ENCODE results near the gene PPFIBP2.
"Not testable (repeated sequence)": the region's sequence is repeated elsewhere in the genome, so short reads cannot be mapped to it uniquely, and the experiment has no call there.

PPFIBP2 gene

DNA sequence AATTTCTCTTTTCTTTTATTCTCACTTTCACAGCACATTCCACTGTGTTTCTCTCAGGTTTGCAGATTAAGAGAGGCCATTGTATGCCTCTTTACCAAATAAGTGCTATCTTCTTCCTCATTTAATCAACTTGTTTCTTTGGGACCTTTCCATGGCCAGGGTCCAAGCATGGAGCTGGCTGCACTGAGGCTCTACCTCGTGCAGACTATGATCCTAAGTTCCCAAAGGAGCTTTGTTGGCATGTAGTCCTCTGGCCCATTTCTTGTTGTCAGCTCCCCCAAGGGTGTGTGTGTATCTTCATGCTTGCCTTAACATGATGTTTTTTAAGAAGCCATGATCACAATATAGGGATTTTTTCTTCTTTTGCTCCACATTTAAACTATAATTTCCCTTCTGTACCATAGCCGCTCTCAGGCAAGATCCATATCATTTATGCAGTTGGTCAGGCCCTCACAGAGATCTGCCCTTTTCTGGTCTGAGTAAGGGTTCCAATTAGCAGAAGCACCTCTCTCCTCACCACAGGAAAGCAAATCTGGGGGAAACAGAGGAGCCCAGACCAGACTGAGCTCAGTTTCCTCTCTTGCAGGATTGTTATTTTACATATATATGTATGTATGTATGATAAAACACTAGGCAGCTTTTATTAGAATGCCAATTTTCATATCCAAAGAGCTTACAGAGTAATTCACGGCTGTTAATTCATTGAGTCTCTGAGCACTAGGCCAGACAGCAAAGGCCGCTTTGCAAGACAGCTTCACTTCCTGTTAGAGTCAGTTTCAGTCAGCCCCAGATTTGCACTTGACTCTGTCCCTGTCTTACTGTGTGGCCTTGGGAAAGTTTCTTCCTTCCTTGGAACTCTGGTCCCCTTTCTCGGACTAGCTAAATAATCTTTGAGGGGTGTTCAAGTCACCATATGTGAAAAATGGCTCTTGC, 125.2 kb downstream of the PPFIBP2 start:
- DNase-seq, result no peak

DNA sequence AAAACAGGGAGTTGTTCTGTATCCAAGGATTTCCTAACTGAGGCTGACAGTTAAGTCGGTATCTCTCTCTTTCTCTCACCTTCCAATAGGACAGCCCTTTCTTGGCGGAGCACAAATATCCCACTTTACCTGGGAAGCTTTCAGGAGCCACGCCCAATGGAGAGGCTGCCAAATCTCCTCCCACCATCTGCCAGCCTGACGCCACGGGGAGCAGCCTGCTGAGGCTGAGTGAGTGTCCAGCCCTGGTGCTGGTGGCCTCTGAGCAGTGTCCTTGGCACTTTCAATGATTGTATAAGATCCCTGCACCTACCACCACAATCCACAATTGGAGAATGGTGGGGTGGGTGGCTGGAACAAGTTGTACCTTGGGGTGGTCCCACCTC, 125.8 kb downstream of the PPFIBP2 start:
- DNase-seq, result no peak

DNA sequence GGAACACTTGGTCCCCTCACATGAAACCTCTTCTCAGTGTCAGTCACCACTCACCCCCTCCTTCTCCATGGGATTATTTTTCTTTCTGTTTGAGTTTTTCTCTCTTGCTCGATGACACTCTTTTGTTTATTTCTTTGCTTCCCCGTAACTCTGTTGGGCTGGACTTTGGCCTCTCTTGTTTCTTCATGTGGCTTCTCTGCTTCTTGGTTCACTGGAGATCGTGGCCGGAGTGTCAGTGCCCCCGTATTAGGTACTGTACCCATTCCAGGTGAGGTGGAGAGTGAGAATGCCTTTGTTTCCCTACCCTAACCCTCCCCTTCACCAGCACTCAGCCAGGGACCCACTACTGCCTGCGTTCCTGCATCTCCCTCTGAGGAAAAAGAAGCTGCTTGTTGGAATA, 127.0 kb downstream of the PPFIBP2 start:
- DNase-seq, result no peak

DNA sequence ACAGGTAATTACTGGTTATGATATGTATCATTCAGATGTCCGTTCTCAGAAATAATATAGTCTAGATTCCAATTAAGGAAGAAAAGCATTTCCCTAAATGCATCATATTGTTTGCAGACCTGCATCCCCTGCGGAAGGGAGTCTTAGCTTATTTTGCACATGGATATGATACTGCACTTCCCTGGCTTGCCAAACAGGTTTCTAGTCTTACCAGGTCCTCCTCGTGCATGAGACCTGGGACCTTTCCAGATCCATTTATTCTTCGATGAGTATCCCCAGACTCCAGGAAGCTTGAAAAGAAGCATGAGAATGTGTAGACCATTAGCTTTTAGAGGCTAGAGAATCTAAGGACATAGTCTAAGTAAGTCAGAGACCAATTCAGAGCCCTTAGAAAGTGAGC, 128.9 kb downstream of the PPFIBP2 start:
- DNase-seq, result no peak

DNA sequence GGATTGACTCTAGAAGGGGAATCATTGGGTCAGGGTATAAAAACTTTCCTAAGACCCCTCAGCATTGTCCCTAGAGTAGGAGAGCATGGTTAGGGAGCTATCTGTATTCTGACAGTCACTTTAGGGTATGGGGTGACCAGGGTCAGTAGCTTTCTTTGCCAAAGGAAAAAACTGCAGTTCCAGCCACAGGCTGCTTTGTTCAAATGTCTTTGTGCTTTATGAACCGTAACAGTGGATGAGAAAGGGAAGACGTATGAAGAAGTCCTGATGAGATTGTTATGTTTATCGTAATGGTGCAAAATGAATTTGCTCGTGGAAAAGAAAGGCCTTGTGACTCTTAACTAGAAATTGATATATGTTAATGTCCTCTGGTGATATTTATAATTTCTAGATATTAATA, 129.5 kb downstream of the PPFIBP2 start:
- DNase-seq, result no peak

DNA sequence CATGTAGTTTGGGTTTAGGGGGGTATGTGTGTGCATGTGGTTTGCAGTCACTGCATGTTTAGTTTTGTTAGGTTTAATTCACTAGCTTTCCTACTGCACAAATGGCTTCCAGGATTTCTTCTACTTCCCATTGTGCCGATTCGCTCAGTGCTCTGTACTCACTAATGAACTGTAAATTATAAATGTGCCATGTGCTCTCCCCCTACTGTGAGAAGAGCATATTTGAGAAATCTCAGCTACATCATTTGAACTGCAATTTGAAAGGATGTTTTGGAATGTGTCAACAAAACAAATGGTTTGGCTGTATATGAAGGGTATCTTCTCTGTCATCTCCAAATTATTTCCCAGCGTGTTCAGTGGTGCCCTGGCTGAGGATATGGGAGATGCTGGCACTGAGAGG, 131.4 kb downstream of the PPFIBP2 start:
- no peak for DNase-seq

DNA sequence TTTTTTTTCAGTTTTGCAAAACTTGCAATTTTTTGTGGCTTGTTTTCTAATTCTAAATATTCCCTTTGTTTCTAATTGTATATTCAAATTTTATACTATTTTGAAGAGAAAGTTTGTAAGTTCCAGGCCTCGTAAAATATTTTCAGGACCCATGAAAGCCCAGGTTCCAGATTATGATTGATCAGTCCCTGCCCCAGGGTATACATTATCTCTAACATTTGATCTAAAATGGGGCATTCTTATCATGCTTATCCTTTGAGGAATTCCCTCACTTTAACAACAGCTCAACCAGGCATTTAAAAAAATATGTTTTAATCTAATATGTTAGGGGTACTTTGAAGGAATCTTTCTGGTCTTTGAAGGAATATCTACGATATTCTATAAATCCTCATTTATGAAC, 133.1 kb downstream of the PPFIBP2 start:
- no peak for DNase-seq

DNA sequence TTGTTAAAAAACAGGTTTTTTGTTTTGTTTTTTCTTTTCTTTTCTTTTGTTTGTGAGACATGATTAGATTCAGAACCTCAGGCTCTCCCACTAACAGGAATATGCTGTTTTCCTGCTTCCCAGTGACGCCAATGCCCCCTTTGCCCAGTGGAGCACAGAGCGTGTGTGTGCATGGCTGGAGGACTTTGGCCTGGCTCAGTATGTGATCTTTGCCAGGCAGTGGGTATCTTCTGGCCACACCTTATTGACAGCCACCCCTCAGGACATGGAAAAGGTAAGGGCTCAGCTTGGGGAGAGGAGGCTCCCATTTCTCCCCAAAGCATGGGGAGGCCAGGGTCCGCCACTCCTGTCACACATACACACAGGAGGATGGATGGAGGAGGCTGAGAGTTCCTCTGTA, 134.5 kb downstream of the PPFIBP2 start:
- DNase-seq, result no peak

DNA sequence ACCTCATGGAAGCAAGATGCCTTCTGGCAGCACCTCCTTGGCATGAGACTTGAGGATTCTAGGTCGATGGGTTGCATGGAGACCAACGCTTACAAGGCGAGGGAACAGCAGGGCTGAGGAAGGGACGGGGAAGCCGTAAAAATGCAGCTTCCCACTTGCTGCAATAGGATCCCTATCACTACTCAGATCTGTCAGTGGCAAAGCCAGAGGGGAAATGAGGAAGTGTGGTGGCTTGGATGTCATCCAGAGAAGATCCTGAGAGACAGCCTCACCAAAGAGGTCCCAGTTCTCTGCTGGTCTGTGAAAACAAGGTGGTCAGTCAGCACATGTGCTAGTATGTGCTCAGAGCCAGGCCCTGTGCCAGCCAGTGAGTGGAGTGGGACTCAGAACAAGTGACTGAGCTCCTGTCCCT, 137.3 kb downstream of the PPFIBP2 start:
- no peak for DNase-seq

DNA sequence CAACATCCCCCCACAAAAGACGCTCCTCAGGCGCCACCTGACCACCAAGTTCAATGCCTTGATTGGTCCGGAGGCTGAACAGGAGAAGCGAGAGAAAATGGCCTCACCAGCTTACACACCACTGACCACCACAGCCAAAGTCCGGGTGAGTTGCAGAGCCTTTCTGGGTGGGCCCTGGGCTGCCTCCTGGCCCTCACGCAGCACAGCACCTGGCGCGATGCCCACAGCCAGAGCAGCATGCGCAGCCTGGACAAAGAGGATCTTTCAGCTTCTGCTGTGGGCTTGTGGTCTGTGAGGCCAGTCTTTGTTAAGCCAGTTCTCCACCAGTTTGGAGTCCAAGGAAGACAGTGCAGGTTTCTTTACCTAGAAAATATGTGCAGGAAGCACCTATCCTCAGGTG, 137.9 kb downstream of the PPFIBP2 start:
- no peak for DNase-seq

DNA sequence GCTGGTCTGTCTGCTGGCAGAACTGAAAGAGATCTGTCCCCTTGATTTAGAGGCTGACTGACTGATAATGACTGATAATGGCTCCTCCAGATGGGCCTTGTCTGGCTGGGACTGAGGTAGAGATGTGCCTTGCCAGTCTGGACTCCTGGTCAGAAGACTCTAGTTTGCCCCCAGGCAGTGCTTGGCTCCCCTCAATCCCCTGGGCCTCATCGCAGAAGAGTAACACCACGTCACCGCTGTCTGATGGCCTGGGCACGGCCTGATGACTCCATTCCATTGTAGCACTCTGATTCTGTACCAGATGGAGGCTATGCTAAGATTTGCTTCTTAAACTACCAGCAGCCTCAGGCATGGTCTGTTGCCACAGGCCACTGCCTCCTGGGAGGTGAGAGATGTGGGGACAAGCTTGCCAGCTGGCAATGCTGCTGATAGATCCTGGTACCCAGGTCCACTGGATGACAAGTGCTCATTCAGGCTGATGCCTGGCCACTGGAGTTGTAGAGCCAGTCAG, 140.5 kb downstream of the PPFIBP2 start:
- no peak for DNase-seq

DNA sequence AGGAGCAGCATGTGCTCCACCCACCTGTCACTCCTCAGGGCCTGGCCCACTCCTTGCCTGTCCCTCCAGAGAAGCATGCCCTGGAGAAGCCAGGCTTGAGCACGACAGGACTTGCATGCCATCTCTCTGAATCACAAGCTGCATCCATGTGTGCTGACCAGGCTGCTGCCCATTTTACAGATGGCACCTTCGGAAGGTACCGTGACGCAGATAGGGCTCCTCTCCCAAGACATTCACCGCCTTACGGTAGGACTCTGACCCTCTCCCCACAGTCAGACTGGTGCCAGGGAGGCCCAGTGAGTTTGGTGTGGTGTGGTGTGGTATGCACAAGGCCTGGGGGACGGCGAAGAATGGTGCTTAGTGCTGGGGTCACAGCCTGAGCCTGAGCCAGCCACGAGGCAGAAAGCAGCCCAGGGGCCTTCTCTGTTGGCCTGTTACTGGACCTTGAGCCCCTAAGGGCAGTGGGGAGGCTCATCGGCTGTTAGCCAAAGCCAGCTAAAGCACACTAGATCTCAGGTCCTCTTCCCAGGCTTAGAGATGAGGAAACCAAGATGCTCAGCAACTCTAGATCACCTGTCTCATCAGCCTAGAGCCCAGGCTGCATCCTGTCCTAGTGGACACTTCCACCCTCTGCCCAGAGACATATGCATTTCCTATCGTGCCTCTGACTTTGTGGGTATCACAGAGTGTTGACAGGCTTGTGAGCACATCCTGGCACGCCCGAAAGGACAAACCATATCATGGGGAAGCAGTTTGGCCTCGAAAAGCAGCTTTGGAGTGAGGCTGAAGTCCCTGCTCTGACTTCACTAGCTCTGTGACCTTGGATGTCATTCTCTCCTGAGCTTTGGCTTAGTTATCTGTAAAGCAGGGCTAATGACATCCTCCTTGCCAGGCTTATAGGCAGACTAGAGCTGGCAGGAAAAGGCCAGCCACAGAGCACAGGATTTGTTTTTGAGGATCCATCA, 141.7 kb downstream of the PPFIBP2 start:
- DNase-seq, result no peak

DNA sequence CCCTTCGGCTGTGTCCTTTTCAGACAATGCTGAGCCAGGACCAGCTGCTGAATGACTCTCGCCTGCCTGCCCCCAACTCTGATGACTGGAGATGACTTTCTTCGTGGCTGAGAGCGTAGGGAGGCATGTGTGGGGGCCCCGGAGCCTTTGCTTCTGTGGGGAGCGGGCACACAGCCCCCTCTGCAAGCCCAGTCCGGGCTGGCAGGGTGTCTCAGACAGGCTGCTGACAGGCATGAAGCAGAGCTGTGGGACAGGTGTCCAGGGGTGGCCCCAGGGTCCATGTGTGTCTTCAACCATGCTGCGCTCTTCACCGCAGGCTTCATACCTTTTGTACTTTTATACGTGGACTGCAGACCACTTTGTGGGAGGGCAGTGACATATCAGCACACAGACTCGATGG, 142.9 kb downstream of the PPFIBP2 start:
- DNase-seq, result no peak

DNA sequence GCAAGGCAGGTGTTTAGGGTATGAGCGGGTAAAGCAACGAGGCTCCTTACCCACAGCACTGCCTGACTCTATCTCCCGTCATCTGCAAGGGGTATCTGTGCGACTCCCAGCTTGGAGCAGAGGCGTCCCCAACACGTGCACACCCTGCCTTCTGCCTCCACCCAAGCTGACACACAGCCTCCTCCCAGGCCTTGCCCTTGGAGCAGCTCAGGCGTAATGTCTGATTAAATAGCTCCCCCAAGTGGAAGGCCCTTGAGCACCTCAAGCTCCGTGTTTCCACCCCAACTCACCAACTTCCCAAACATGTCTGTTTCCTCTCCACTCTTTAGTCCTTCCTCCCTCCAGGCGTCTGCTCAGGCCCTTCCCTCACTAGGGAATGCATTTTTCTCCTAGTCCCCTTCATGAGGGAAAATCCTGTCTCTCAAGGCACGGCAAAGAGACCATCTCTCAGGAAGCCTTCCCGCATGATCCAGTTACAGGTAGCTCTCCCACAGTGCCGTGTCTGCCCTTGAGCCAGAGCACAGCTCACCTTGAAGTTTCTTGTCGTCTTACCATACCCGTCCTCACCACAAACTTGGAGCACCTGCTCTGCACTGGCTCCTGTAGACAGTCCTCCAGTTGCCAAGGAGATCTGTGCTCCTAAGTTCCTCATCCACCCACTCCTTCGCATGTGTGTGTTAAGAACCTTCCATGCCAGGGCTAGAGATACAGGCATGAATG, 143.7 kb downstream of the PPFIBP2 start:
- DNase-seq, result peak; percentile 2

DNA sequence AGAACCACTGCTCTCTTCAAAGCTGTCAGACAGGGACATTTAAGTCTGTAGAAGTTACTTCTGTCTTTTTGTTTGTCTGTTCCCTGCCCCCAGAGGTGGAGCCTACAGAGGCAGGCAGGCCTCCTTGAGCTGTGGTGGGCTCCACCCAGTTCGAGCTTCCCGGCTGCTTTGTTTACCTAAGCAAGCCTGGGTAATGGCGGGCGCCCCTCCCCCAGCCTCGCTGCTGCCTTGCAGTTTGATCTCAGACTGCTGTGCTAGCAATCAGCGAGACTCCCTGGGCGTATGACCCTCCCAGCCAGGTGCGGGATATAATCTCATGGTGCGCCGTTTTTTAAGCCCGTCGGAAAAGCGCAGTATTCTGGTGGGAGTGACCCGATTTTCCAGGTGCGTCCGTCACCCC, 149.7 kb downstream of the PPFIBP2 start:
- DNase-seq, result not testable (repeated sequence)

DNA sequence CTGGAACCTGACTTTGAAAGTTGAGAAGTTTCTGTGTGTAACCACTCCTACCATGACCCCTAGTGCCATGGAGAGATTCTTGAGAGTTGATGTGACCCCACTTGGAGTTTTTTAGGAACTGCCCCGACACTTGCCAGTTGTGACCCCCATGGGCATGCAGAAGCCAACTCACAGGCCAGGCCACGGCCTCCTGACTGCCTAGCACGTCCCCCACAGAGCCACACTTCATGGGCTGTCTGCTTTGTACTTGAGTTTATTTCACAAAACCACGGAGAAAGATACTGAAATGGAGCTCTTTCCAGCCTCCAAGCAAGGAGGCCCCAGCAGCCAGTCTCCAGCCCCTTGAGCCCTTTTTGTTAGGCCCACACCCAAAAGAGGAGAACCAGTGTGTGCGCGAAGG, 151.1 kb downstream of the PPFIBP2 start:
- DNase-seq, result no peak

DNA sequence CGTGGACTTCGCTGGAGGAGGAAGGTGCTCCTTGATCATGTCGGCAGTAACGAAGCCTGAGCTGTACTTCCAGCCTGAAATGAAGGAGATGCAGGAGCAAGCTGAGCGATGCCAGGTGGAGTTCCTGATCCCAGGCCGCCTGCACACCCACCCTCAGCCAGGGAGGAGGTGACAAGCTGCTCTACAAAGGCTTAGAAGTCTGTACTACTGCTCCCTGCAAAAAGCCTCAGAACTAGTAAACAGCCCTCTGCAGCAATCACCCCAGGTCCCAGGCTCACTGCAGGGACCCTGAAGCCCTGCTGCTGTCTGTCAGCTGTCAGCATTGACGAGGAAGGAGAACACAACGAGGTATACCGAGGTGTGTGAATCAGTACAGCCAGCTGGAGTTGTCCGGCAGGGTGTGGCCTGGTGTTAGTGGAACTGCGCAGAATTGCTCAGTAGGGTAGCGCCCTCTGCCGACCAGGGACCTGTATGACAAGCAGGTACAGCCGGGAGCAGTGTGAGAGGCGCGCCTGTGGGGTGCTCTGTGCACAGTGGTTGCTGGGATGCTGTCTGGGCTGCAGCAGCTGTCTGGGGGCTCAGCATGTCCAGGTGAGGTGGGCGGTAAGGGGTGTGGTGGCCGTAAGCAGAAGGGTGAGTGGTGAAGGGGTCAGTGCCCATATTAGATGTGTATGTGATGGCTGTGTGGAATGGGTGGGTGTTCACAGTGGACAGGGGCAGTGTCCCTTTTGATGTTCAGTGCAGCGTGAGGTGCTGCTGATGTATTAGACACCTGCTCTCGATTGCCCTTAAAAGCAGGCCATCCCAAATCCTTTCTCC, 151.9 kb downstream of the PPFIBP2 start:
- DNase-seq, result peak; percentile 38

DNA sequence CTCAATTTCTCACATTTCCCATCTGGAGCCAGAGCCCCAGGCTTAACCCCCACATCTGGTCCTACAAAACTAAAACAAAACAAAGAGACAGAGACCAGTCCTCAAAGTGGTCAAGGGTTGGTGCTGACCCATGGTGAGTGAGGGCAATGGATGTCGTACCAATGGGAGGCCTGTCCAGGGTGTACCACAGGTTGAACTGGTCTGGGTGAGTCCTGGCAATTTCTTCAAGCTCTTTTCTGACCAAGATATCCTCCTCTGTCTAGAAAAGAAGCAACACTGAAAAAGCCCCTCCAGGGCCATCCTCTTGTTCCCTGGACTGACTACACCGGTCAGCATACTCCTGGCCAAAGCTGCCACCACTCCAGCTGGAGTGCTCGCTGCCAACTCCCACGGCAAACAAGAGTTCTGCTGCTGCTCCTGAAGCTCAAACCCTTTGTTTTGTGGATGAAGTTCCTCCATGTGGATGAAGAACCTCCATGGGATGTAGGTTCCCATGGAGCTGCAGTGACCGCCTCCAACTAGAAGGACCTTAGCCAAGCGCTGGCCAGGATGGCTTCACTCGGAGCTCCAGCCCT, 152.6 kb downstream of the PPFIBP2 start:
- DNase-seq, result no peak

DNA sequence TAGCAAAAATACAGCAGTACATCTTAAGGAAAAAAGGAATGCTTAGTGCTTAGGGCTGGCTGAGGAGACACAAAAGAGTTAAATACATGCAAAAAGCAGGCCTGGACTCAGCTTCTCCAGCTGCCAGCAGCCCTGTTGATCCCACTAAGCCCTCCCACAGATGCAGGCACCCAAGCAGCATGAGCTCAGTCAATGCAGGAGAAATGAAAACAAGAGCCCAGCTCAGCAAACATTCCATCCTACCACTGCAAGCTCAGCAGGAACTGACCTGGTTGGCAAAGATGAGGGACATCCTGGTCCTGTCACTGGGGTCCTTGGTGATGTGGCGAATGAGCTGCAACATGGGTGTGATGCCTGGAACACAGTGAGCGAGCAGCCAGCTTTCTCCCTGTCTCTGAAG, 153.7 kb downstream of the PPFIBP2 start:
- DNase-seq, result no peak

DNA sequence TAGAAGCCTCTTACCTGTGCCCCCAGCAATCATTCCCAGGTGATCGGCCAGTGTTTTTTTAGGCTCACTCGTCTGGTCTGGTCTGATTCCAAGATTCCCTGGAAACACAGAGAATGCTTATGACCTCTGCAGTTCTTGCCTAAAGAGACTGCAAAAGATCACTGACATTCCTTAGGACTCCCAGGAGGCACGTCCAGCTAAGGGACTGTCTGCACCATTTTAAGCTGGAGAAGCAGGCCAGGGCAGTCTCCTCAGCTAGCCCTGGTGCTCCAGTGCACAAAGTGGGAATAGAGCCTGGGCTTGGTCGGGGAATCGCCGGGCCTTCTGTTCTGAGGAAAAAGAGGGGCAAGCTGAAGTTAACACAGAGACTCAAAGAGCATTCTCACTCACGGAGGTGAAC, 154.7 kb downstream of the PPFIBP2 start:
- DNase-seq, result no peak

DNA sequence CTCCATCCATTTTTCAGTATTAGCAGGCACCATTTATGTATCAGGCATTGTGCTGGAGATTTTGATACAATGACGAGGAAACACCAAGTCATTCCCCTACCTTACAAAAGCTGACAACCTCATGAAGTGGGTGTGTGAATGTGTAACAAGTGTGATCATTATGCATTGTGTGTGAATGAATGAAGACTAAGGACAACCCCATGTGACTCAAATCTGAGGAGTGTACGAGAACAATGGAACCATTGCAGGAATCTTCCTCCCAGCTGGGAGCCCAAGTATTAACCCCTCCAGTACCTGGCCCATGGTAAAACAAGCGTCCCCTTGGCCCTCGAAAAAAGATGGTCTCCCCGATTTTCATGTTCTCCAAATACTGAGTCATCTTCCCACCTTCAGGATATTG, 155.1 kb downstream of the PPFIBP2 start:
- DNase-seq, result no peak

DNA sequence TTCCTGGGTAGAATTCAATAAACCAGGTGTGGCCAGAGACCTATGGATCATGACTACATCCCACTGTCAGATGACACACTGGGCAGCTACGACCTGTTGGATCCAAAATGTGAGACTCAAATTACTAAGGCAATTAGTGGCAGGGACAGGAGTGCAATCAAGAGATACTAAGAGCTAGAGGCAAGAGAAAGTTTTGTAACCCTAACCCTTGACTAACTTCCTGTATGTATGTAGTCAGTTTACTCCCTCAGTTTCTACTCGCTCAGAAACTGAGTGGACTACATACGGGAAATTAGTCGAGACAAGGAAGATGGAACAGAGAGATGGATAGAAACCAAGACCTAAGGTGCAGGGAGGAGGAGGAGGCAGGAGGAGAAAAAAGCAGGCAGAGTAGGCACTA, 156.8 kb downstream of the PPFIBP2 start:
- no peak for DNase-seq

Data from NCI-H1092 (cell line).